Neural cell (in vitro differentiated cells): ENCODE results near the gene SYT15. TPM values are rescaled to one million over a fixed set of nuclear protein-coding genes. Genes with fewer than 3 reads are reported as not detected.

Experiments used
- H2AFZ ChIP-seq: fragments of 200-600, 300-800 bp; sonication (generic), shearing (Covaris generic); 2 replicates; pipeline ENCODE4 v1.6.0; 2014; ENCODE audit warnings: low read depth, mild to moderate bottlenecking, antibody characterized with exemption, low read length, moderate library complexity
- H3F3A ChIP-seq: fragments of 200-600 bp; shearing (Covaris generic); 2 replicates; pipeline ENCODE4 v1.6.1; 2016; ENCODE audit warnings: mild to moderate bottlenecking, moderate library complexity, mixed read lengths, antibody characterized with exemption, low read length; ENCODE audit not compliant: insufficient read depth, poor library complexity, severe bottlenecking
- H3K27ac ChIP-seq: fragments of 200-600, 300-800 bp; sonication (generic), shearing (Covaris generic); 2 replicates; pipeline ENCODE4 v1.5.1; 2014; ENCODE audit warnings: mild to moderate bottlenecking, low read length, moderate library complexity
- H3K27me3 ChIP-seq: fragments of 300-800, 200-600 bp; sonication (generic), shearing (Covaris generic); 2 replicates; pipeline ENCODE4 v1.6.0; 2014; ENCODE audit warnings: mild to moderate bottlenecking, low read depth, low read length, moderate library complexity; ENCODE audit not compliant: insufficient read depth
- H3K36me3 ChIP-seq: fragments of 300-800, 200-600 bp; sonication (generic), shearing (Covaris generic); 2 replicates; pipeline ENCODE4 v1.5.1; 2014; ENCODE audit warnings: mild to moderate bottlenecking, antibody characterized with exemption, low read length, moderate library complexity; ENCODE audit not compliant: insufficient read depth
- H3K4me2 ChIP-seq: fragments of 300-800, 200-600 bp; sonication (generic), shearing (Covaris generic); 2 replicates; pipeline ENCODE4 v1.6.0; 2014; ENCODE audit warnings: mild to moderate bottlenecking, low read length
- H3K4me3 ChIP-seq: fragments of 300-800, 200-600 bp; sonication (generic), shearing (Covaris generic); 2 replicates; pipeline ENCODE4 v1.5.1; 2014; ENCODE audit warnings: mild to moderate bottlenecking, low read length, moderate library complexity
- H3K79me2 ChIP-seq: fragments of 200-600 bp; shearing (Covaris generic); replicated peaks from 2 replicates; pipeline ENCODE4 v1.6.0; 2014; ENCODE audit warnings: mild to moderate bottlenecking, low read length, moderate library complexity; ENCODE audit not compliant: insufficient read depth
- H3K9ac ChIP-seq: fragments of 300-800, 200-600 bp; sonication (generic), shearing (Covaris generic); 2 replicates; pipeline ENCODE4 v1.6.1; 2016; ENCODE audit warnings: mild to moderate bottlenecking, low read length, mixed read lengths
- H3K9me2 ChIP-seq: fragments of 200-600 bp; shearing (Covaris generic); 2 replicates; pipeline ENCODE4 v1.6.1; 2016; ENCODE audit warnings: mild to moderate bottlenecking, low read length, mixed read lengths; ENCODE audit not compliant: insufficient read depth
- H3K9me3 ChIP-seq: fragments of 200-600, 300-800 bp; sonication (generic), shearing (Covaris generic); 2 replicates; pipeline ENCODE4 v1.6.1; 2016; ENCODE audit warnings: mild to moderate bottlenecking, mixed run types, low read length, moderate library complexity, mixed read lengths
- H4K20me1 ChIP-seq: fragments of 200-600 bp; shearing (Covaris generic); 2 replicates; pipeline ENCODE4 v1.6.1; 2016; ENCODE audit warnings: mild to moderate bottlenecking, mixed run types; ENCODE audit not compliant: insufficient read depth
- EP300 ChIP-seq: fragments of 450-650 bp; conservative IDR thresholded peaks from 2 replicates; pipeline ENCODE4 v1.6.1; 2014; ENCODE audit warnings: antibody characterized with exemption, mild to moderate bottlenecking, moderate library complexity; ENCODE audit not compliant: poor library complexity, severe bottlenecking
- EZH2 ChIP-seq: fragments of 200-600, 300-800 bp; shearing (Covaris generic), sonication (generic); IDR thresholded peaks from 2 replicates; pipeline ENCODE4 v1.6.1; 2014; ENCODE audit warnings: antibody characterized with exemption, low read length, borderline replicate concordance, mild to moderate bottlenecking; ENCODE audit not compliant: insufficient read depth, poor library complexity, severe bottlenecking
- MXI1 ChIP-seq: fragments of 450-650 bp; conservative IDR thresholded peaks from 2 replicates; pipeline ENCODE4 v1.6.1; 2014; ENCODE audit warnings: antibody characterized with exemption, mild to moderate bottlenecking; ENCODE audit not compliant: poor library complexity, severe bottlenecking
- POLR2AphosphoS5 ChIP-seq: IDR thresholded peaks from 2 replicates; pipeline ENCODE4 v1.6.1; 2012
- RAD21 ChIP-seq: fragments of 450-650 bp; conservative IDR thresholded peaks from 2 replicates; pipeline ENCODE4 v1.6.1; 2014; ENCODE audit warnings: antibody characterized with exemption, mild to moderate bottlenecking, moderate library complexity
- SMC3 ChIP-seq: fragments of 450-650 bp; conservative IDR thresholded peaks from 2 replicates; pipeline ENCODE4 v1.6.1; 2014; ENCODE audit warnings: antibody characterized with exemption, mild to moderate bottlenecking, moderate library complexity; ENCODE audit not compliant: poor library complexity
- TAF1 ChIP-seq: IDR thresholded peaks from 2 replicates; pipeline ENCODE4 v1.6.1; 2012; ENCODE audit warnings: low read depth
- polyA plus RNA-seq: library from polyadenylated mRNA; depleted of rRNA; stranded (reverse); fragments of >200 nt; gene quantifications from 2 replicates; pipeline ENCODE4 v1.2.3, GENCODE V29; 2014
- TF ChIP-seq, protein P1 (sequence below): fragments of 450-650 bp; IDR thresholded peaks from 2 replicates; pipeline ENCODE4 v1.5.1; 2014; ENCODE audit warnings: antibody characterized with exemption, mild to moderate bottlenecking, moderate library complexity; ENCODE audit not compliant: poor library complexity, severe bottlenecking
- TF ChIP-seq, protein P2 (sequence below): IDR thresholded peaks from 2 replicates; pipeline ENCODE4 v1.6.1; 2012; ENCODE audit warnings: borderline replicate concordance

The SYT15 gene
- polyA plus RNA-seq, 1 donor from 2014 or later, result not detected

DNA sequence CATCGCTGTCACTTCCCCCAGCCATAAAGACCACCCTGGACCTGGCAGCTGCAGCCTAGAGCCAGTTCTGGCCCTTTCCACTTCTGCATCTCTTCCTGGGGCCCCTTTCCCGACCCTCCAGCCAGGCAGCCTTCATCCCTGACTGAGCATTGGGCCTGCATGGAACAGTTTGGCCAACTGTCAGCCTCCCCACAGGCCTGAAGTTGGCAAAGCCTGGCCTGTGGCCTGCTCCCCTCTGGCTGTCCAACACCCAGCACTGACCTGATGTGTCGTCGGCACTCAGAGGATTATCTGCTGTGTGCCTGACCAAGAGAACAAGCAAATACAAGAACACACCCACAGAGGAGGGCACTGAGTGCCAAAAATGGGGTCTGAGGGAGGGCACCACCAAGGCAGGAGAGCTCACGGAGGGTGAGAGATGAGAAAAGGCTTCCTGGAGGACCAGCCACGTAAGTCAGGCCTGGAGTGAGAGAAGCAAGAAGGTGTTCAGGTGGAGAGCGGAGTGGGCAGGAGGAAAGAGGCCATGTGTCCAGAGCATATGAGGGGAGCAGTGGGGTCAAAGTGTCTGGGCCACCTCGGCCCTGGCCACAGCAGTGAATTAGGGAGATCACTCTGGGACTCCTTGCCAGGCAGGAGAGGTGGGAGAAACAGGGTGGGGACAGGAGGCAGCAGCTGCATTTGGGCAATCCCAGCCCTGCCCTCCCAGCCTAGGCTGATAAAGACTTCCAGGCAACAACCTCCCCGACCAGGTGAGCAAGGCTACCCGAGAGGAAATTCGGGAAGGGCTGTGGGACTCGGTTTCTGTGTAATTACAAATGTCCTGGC, 27.0 kb upstream of the SYT15 start:
- Histone ChIP-seq H3K79me2 (no peaks in the 10 kb centered on the region), H3K9me2 (no peaks in the 10 kb centered on the region), H3K27me3 (peaks cover 14% of the 10 kb centered on the region), H2AFZ (no peak overlapping the region), H3K36me3 (no peaks in the 10 kb centered on the region), H3F3A (no peaks in the 10 kb centered on the region), H3K27ac (no peak overlapping the region), H3K9ac (no peak overlapping the region), H3K4me2 (no peak overlapping the region), H3K4me3 (no peak overlapping the region), H3K9me3 (no peaks in the 10 kb centered on the region), H4K20me1 (no peaks in the 10 kb centered on the region)
- TF ChIP-seq MXI1 (no peak), EP300 (no peak), POLR2AphosphoS5 (no peak)

DNA sequence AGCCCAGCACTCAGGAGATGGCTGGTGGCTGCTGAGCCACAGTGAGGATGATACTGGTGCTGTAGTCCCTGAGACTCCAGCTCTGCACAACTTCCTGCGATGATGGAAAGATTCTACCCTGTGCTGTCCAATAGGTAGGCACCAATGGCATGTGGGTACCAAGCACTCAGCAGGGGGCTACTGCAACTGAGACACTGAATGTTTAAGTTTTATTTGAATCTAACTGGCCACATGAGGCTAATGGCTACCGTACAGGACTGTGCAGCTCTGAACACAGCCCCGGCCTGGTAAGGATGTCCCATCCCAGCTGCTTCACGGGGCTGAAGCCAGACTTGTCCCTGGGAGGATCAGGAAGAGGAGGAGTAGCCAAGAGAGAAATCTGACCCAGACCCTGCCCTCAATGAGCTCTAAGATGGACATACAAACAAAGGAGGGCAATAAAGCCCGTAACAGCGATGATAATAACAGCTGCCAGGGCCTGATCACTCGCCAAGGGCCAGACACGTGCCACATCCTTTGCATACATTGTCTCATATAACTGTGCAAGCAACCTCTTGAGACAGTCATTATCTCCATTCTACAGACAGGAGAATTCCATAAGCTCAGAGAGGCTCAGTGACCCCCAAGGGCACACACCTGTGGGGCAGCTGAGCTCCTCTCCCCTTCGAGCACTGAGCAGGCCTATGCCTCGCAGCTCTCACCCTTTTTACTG, 26.2 kb upstream of the SYT15 start:
- Histone ChIP-seq H2AFZ (no peak overlapping the region), H3K4me3 (no peak overlapping the region), H4K20me1 (no peaks in the 10 kb centered on the region), H3K4me2 (no peak overlapping the region), H3F3A (no peaks in the 10 kb centered on the region), H3K9me2 (no peaks in the 10 kb centered on the region), H3K36me3 (no peaks in the 10 kb centered on the region), H3K79me2 (no peaks in the 10 kb centered on the region), H3K27me3 (peaks cover 20% of the 10 kb centered on the region), H3K27ac (no peak overlapping the region), H3K9ac (no peak overlapping the region), H3K9me3 (no peaks in the 10 kb centered on the region)
- no peak for TF ChIP-seq EZH2
- TF ChIP-seq TAF1, result no peak
- TF ChIP-seq, protein P1, sequence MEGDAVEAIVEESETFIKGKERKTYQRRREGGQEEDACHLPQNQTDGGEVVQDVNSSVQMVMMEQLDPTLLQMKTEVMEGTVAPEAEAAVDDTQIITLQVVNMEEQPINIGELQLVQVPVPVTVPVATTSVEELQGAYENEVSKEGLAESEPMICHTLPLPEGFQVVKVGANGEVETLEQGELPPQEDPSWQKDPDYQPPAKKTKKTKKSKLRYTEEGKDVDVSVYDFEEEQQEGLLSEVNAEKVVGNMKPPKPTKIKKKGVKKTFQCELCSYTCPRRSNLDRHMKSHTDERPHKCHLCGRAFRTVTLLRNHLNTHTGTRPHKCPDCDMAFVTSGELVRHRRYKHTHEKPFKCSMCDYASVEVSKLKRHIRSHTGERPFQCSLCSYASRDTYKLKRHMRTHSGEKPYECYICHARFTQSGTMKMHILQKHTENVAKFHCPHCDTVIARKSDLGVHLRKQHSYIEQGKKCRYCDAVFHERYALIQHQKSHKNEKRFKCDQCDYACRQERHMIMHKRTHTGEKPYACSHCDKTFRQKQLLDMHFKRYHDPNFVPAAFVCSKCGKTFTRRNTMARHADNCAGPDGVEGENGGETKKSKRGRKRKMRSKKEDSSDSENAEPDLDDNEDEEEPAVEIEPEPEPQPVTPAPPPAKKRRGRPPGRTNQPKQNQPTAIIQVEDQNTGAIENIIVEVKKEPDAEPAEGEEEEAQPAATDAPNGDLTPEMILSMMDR, result no peak
- no peak for TF ChIP-seq SMC3
- no peak for TF ChIP-seq RAD21
- TF ChIP-seq EP300, result no peak
- no peak for TF ChIP-seq MXI1
- no peak for TF ChIP-seq POLR2AphosphoS5

DNA sequence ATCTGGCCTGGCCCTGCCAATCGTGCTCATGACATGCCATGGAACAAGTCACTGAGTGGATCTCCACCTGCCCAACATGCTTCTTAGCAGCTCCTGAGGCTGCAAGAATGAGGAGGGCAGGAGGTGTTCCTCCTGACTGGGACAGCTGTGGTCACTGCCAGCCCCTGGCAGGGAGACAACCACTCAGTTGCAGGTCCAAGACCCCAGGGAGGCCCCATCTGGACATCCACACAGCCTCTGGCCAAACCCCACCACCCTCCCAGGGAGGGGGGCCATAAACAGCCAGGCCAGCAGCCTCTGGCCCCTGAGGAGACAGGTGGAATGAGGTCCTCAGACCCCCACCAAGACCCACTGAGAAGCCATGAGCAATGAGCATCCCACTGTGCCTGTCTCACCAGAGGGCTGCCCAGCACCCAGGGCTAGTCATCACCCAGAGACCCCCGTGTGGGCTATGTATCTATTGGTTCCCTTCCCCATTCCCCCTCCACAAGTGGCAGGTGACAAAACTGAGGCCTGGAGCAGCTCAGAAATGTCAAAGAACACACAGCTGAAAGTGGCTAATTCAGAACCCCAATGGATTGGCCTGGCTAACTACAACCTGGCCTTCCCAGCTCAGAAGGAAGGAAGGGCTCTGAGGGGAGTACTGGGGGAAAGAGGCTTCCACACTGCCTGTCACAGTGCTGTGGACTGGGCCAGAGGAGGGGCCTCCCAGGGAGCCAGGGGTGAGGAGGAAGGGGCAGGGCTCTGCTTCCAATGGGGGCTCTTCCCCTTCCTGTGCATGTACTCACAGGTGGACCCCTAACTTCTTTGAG, 25.5 kb upstream of the SYT15 start:
- no peak for TF ChIP-seq EZH2
- no peak for TF ChIP-seq MXI1
- TF ChIP-seq POLR2AphosphoS5, result no peak
- TF ChIP-seq, protein P2, sequence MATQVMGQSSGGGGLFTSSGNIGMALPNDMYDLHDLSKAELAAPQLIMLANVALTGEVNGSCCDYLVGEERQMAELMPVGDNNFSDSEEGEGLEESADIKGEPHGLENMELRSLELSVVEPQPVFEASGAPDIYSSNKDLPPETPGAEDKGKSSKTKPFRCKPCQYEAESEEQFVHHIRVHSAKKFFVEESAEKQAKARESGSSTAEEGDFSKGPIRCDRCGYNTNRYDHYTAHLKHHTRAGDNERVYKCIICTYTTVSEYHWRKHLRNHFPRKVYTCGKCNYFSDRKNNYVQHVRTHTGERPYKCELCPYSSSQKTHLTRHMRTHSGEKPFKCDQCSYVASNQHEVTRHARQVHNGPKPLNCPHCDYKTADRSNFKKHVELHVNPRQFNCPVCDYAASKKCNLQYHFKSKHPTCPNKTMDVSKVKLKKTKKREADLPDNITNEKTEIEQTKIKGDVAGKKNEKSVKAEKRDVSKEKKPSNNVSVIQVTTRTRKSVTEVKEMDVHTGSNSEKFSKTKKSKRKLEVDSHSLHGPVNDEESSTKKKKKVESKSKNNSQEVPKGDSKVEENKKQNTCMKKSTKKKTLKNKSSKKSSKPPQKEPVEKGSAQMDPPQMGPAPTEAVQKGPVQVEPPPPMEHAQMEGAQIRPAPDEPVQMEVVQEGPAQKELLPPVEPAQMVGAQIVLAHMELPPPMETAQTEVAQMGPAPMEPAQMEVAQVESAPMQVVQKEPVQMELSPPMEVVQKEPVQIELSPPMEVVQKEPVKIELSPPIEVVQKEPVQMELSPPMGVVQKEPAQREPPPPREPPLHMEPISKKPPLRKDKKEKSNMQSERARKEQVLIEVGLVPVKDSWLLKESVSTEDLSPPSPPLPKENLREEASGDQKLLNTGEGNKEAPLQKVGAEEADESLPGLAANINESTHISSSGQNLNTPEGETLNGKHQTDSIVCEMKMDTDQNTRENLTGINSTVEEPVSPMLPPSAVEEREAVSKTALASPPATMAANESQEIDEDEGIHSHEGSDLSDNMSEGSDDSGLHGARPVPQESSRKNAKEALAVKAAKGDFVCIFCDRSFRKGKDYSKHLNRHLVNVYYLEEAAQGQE, result no peak
- TF ChIP-seq RAD21, result no peak
- no peak for TF ChIP-seq EP300
- no peak for TF ChIP-seq TAF1
- no peak for TF ChIP-seq SMC3
- TF ChIP-seq, protein P1, result no peak
- Histone ChIP-seq H3K4me3 (no peak overlapping the region), H4K20me1 (no peaks in the 10 kb centered on the region), H2AFZ (no peak overlapping the region), H3K27ac (no peak overlapping the region), H3K36me3 (no peaks in the 10 kb centered on the region), H3K9me3 (no peaks in the 10 kb centered on the region), H3K27me3 (peaks cover 20% of the 10 kb centered on the region), H3K79me2 (no peaks in the 10 kb centered on the region), H3K4me2 (no peak overlapping the region), H3K9ac (no peak overlapping the region), H3K9me2 (no peaks in the 10 kb centered on the region), H3F3A (no peaks in the 10 kb centered on the region)
